PC-3 (cell line): ENCODE measurements around the gene OR2M5.

Source experiments
- CTCF ChIP-seq: fragments of 300-600 bp; sonication (generic); conservative IDR thresholded peaks from 2 replicates; pipeline ENCODE4 v1.5.1; 2017; ENCODE audit warnings: antibody characterized with exemption, low read depth, mild to moderate bottlenecking, low read length
- EZH2phosphoT487 ChIP-seq: fragments of 300-600 bp; sonication (generic); IDR thresholded peaks from 2 replicates; pipeline ENCODE4 v1.6.1; 2018; ENCODE audit warnings: mild to moderate bottlenecking, antibody characterized with exemption, low read length, borderline replicate concordance

- TF ChIP-seq CTCF (no peak), EZH2phosphoT487 (no peak)
Observed at GRCh38 chr1:248111157-248111556, 33.8 kb upstream of the OR2M5 start.
